ENCODE data around the gene TSPAN13. TPM values are rescaled to one million over a fixed set of nuclear protein-coding genes. Genes with fewer than 3 reads are reported as not detected.

The TSPAN13 gene
- total RNA-seq, 1 donor from 2014 or later: 56.0 TPM

DNA sequence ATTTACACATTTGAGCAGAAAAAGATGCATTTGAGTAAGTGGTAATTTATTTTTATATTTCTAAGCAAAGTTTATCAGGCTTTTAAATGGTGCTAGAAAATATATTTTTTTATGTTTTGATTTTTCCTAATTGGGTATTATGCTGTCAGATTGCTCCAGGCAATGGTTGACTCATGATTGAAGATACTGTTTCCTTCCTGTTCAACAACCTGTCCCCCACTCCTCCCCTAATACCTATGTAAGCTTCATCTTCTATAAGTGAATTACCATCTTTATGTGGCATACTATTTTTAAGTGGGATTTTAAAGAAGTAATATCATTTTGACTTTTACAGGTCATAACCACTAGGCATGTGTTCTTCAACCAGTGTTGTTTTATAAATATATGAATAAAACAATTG, 21.4 kb downstream of the TSPAN13 start:
- Mint-ChIP-seq H3K4me1 (ENCODE audit: low read depth, unreplicated experiment) (peaks cover 8% of the 10 kb centered on the region), H3K4me3 (ENCODE audit: unreplicated experiment) (no peak overlapping the region), H3K27ac (ENCODE audit: unreplicated experiment) (no peak overlapping the region), H3K9me3 (ENCODE audit: unreplicated experiment) (no peaks in the 10 kb centered on the region), H3K27me3 (ENCODE audit: low read depth, unreplicated experiment) (no peaks in the 10 kb centered on the region), H3K36me3 (ENCODE audit: low read depth, unreplicated experiment) (no peaks in the 10 kb centered on the region)
- no peak overlapping the region for H3K4me2 ChIP-seq (ENCODE audit: low read length)
- H3K36me3 ChIP-seq (ENCODE audit: insufficient read depth, low read length): no peaks in the 10 kb centered on the region
- H3K4me1 ChIP-seq (ENCODE audit: insufficient read depth, low read length): no peaks in the 10 kb centered on the region
- peaks cover 18% of the 10 kb centered on the region for H4K20me1 ChIP-seq (ENCODE audit: insufficient read depth, low read length)
- H3K27ac ChIP-seq (ENCODE audit: low read depth, low read length): no peak overlapping the region
- DNase-seq (ENCODE audit: low read depth) (no peak), FAIRE-seq (no peak)
- peaks cover 37% of the 10 kb centered on the region for H3K79me2 ChIP-seq (ENCODE audit: insufficient read depth, low read length)
- H3K4me3 ChIP-seq (ENCODE audit: insufficient read depth, low read depth, low read length): no peak overlapping the region
- TF ChIP-seq, protein P1, sequence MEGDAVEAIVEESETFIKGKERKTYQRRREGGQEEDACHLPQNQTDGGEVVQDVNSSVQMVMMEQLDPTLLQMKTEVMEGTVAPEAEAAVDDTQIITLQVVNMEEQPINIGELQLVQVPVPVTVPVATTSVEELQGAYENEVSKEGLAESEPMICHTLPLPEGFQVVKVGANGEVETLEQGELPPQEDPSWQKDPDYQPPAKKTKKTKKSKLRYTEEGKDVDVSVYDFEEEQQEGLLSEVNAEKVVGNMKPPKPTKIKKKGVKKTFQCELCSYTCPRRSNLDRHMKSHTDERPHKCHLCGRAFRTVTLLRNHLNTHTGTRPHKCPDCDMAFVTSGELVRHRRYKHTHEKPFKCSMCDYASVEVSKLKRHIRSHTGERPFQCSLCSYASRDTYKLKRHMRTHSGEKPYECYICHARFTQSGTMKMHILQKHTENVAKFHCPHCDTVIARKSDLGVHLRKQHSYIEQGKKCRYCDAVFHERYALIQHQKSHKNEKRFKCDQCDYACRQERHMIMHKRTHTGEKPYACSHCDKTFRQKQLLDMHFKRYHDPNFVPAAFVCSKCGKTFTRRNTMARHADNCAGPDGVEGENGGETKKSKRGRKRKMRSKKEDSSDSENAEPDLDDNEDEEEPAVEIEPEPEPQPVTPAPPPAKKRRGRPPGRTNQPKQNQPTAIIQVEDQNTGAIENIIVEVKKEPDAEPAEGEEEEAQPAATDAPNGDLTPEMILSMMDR (IDR thresholded peaks at IDR 0.05; ENCODE audit: insufficient read depth, low read depth, low read length): no peak
- no peak for TF ChIP-seq EZH2 (IDR thresholded peaks at IDR 0.05; ENCODE audit: insufficient read depth, low read length)
- H3K9ac ChIP-seq (ENCODE audit: low read length): no peak overlapping the region
- H2AFZ ChIP-seq (ENCODE audit: low read depth, low read length): no peak overlapping the region
- no peaks in the 10 kb centered on the region for H3K9me3 ChIP-seq (ENCODE audit: insufficient read depth, low read depth, low read length)
- no peaks in the 10 kb centered on the region for H3K27me3 ChIP-seq (ENCODE audit: insufficient read depth, low read length)

DNA sequence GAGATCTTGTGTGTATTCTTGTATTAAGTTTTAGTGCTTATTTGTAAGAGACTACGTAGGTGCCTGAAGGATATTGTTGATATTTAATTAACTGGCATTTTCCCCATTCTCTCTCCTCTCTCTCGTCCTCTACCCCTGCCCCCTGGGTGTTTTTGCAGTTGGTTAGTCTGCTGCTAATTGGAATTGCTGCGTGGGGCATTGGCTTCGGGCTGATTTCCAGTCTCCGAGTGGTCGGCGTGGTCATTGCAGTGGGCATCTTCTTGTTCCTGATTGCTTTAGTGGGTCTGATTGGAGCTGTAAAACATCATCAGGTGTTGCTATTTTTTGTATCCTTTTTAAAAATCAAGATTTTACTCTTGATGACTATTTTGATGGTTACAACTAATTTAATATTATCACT, 22.5 kb downstream of the TSPAN13 start:
- H3K27me3 Mint-ChIP-seq (ENCODE audit: low read depth, unreplicated experiment): no peaks in the 10 kb centered on the region
- no peak overlapping the region for H3K4me3 Mint-ChIP-seq (ENCODE audit: unreplicated experiment)
- Histone ChIP-seq H3K27ac (ENCODE audit: low read depth, low read length) (no peak overlapping the region), H3K79me2 (ENCODE audit: insufficient read depth, low read length) (peaks cover 30% of the 10 kb centered on the region), H3K27me3 (ENCODE audit: insufficient read depth, low read length) (no peaks in the 10 kb centered on the region), H3K9ac (ENCODE audit: low read length) (no peak overlapping the region), H3K36me3 (ENCODE audit: insufficient read depth, low read length) (no peaks in the 10 kb centered on the region), H3K4me2 (ENCODE audit: low read length) (no peak overlapping the region), H2AFZ (ENCODE audit: low read depth, low read length) (no peak overlapping the region), H4K20me1 (ENCODE audit: insufficient read depth, low read length) (peaks cover 13% of the 10 kb centered on the region), H3K9me3 (ENCODE audit: insufficient read depth, low read depth, low read length) (no peaks in the 10 kb centered on the region), H3K4me3 (ENCODE audit: insufficient read depth, low read depth, low read length) (no peak overlapping the region), H3K4me1 (ENCODE audit: insufficient read depth, low read length) (no peaks in the 10 kb centered on the region)
- no peak overlapping the region for H3K27ac Mint-ChIP-seq (ENCODE audit: unreplicated experiment)
- no peak for TF ChIP-seq EZH2 (IDR thresholded peaks at IDR 0.05; ENCODE audit: insufficient read depth, low read length)
- TF ChIP-seq, protein P1 (IDR thresholded peaks at IDR 0.05; ENCODE audit: insufficient read depth, low read depth, low read length): no peak
- no peak for DNase-seq (ENCODE audit: low read depth)
- peaks cover 6% of the 10 kb centered on the region for H3K4me1 Mint-ChIP-seq (ENCODE audit: low read depth, unreplicated experiment)
- no peaks in the 10 kb centered on the region for H3K36me3 Mint-ChIP-seq (ENCODE audit: low read depth, unreplicated experiment)
- no peaks in the 10 kb centered on the region for H3K9me3 Mint-ChIP-seq (ENCODE audit: unreplicated experiment)
- no peak for FAIRE-seq

DNA sequence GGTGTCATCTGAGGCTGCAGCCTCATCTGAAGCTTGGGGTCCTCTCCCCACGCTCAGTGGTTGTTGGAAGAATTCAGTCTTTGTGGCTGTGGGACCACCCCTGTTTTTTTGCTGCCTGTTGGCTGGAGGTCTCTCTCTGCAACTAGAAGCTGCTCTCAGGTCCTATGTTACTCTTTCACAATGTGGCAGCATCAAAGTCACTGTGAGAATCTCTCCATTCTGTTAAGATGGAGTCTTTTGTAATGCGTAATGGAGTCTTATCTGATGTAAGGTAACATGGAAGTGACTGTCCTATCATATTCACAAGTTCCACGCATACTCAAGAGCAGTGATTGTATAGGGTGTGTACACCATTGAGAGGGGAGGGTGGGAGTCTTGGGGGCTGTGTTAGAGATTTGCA, 24.9 kb downstream of the TSPAN13 start:
- Histone ChIP-seq H3K79me2 (ENCODE audit: insufficient read depth, low read length) (peaks cover 14% of the 10 kb centered on the region), H3K9me3 (ENCODE audit: insufficient read depth, low read depth, low read length) (no peaks in the 10 kb centered on the region), H3K4me1 (ENCODE audit: insufficient read depth, low read length) (no peaks in the 10 kb centered on the region), H3K27ac (ENCODE audit: low read depth, low read length) (no peak overlapping the region), H3K36me3 (ENCODE audit: insufficient read depth, low read length) (no peaks in the 10 kb centered on the region), H3K27me3 (ENCODE audit: insufficient read depth, low read length) (no peaks in the 10 kb centered on the region), H3K4me2 (ENCODE audit: low read length) (no peak overlapping the region), H3K9ac (ENCODE audit: low read length) (no peak overlapping the region), H3K4me3 (ENCODE audit: insufficient read depth, low read depth, low read length) (no peak overlapping the region), H4K20me1 (ENCODE audit: insufficient read depth, low read length) (peaks cover 3% of the 10 kb centered on the region), H2AFZ (ENCODE audit: low read depth, low read length) (no peak overlapping the region)
- H3K36me3 Mint-ChIP-seq (ENCODE audit: low read depth, unreplicated experiment): peaks cover 2% of the 10 kb centered on the region
- no peak overlapping the region for H3K27ac Mint-ChIP-seq (ENCODE audit: unreplicated experiment)
- FAIRE-seq (no peak), DNase-seq (ENCODE audit: low read depth) (no peak)
- no peak for TF ChIP-seq EZH2 (IDR thresholded peaks at IDR 0.05; ENCODE audit: insufficient read depth, low read length)
- TF ChIP-seq, protein P1 (IDR thresholded peaks at IDR 0.05; ENCODE audit: insufficient read depth, low read depth, low read length): no peak
- no peaks in the 10 kb centered on the region for H3K4me1 Mint-ChIP-seq (ENCODE audit: low read depth, unreplicated experiment)
- H3K9me3 Mint-ChIP-seq (ENCODE audit: unreplicated experiment): no peaks in the 10 kb centered on the region
- no peaks in the 10 kb centered on the region for H3K27me3 Mint-ChIP-seq (ENCODE audit: low read depth, unreplicated experiment)
- no peak overlapping the region for H3K4me3 Mint-ChIP-seq (ENCODE audit: unreplicated experiment)
